MV-4-11 (cell line): ENCODE measurements around the gene UTP4.

Experiments
- DNase-seq: peaks from one replicate; lab custom pipeline; 2025; lab: John Stamatoyannopoulos, UW

Gene UTP4

DNA sequence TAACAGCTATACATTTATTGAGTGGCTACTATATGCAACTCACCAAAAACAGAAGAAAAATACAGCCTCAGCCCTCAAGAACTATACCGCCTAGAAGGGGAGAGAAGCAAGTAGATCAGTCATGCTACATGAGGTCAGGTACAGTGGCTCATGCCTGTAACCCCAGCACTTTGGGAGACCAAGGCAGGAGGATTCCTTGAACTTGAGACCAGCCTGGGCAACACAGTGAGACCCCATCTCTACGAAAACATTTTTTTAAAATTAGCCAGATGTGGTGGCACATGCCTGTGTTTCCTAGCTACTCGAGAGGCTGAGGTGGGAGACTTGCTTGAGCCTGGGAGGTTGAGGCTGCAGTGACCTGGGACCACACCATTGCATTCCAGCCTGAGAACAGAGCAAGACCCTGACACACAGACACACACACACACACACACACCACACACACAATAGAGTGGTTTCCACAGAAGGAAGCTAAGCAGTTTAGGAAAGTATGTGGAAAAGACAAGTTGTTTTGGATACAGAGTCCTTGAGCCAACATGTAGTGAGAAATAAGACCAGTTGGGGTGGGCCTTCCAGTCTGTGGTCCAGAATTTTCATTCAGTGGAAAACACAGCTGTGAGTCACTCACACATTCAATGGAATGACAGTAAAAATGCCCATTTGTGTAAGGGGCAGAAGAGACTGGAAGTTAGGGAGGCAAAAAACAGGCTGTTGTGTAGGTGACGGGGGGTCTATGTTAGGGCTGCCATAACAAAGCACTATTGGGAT is 43.8 kb downstream of the UTP4 start:
- no peak for DNase-seq

DNA sequence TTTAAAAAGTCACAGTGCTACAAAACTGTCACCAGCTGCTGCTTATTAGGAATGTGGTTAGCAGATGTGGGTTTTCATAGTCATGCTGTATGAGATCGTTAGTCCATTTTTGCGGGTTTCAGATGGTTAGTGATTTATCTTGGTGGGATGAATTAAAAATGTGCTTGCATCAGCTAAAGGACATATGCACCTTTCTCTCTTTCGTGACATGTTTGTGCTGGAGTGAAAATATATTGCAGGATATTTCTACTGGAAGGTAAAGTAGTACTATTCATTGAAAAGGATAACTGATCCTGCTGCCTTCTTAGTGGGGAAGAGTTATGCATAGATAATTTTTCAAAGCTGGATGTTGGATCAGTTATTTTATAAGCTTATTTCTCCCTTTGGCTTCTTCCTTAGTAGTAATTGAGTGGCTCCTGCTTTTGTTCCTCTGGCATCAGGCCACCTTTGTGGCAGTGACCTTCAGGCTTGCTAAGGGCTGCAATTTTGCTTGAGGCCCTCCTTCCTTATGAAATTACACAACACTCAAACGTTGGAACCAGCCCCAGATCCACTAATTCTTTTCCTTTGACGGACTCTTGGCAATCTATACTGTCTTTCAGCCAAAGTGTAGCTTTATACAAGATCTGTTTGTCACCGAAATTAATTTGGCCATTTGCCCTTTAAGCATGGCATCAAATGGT is 47.0 kb downstream of the UTP4 start:
- peak; percentile 22 for DNase-seq

DNA sequence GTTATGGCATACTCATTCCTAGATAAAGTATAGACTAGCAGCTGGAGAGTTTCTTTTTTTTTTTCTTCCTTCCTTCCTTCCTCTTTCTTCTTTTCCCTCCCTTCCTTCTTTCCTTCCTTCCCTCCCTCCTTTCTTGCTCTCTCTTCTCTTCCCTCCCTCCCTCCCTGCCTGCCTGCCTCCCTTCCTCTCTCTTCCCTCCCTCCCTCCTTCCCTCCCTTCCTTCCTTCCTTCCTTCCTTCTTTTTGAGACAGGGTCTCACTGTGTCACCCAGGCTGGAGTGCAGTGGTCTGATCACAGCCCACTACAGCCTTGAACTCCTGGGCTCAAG is 47.5 kb downstream of the UTP4 start:
- no peak for DNase-seq

GRCh38 chr16:69182730-69183416 is 50.4 kb downstream of the UTP4 start:
- DNase-seq: no peak

- DNase-seq: peak; percentile 78
Measured at GRCh38 chr16:69186642-69187445, 54.4 kb downstream of the UTP4 start, which contains the start of gene SNTB2. Gene SNTB2, plus strand, starts transcription at chr16:69187164. Its CDS starts 3 bp downstream, at chr16:69187167.

- DNase-seq: no peak
Measured at GRCh38 chr16:69187446-69188235, 55.2 kb downstream of the UTP4 start.

- DNase-seq: no peak
Measured at GRCh38 chr16:69188236-69188549, 55.7 kb downstream of the UTP4 start.

DNA sequence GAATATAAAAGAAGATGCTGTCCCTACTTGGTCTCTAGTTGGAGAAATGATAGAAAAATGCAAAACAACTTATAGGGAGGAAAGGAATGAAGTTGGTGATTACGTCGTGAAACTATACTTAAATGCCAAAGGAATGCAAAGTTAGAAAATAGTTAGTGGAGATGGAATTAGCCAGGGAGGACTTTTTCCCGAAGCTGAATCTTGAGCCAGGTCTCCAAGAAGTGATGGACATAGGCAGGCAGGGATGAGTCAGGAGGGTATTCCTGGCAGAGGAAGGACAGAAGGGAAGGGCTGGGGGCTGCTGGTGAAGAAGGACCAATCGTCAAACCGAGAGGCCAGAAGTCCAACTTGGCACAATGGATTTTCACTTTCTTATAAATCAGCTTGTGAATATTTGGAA is 56.3 kb downstream of the UTP4 start:
- DNase-seq: no peak

DNA sequence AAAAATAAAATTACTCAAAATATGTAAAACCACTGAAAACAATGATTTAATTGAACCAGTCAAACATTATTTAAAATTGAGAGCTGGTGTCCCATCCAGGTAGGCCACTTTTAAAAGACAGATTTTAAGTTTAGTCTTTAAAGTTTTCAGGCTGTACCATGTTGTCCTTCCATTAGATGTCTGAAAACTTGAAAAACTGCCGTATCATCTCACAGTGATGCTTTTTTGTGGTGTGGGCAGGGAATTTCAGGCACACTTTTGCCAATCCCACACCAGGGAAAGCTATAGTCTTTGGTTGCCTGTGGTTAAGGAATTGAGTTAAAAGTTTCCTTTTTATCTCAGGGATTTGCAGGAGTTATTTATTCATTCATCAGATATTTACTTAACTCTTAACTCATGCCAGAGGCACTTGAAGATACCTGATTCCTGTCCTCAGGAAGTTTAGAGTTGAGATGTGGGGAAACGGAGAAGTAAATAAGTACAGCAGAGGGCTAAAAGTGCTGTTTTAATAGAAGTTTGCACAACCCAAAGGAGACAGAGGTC is 57.7 kb downstream of the UTP4 start:
- no peak for DNase-seq

DNA sequence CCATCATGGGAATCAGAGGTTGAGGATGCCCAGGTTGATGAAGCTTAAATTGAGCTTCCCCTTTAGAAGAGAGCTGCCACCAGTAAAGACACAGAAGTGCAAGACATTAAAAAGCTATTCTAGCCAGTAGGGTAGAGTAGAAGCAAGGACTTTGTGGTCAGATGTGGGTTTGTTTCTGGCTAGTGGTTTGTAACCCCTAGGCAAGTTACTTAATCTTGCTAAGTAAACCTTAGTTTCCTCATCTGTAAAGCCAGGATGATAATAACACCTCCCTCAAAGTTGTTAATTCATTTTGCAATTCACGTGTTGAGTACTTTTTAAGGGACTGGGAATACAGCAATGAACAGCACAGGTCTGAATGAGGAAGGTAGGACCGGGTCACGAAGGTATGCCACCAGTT is 58.1 kb downstream of the UTP4 start:
- peak; percentile 87 for DNase-seq

DNA sequence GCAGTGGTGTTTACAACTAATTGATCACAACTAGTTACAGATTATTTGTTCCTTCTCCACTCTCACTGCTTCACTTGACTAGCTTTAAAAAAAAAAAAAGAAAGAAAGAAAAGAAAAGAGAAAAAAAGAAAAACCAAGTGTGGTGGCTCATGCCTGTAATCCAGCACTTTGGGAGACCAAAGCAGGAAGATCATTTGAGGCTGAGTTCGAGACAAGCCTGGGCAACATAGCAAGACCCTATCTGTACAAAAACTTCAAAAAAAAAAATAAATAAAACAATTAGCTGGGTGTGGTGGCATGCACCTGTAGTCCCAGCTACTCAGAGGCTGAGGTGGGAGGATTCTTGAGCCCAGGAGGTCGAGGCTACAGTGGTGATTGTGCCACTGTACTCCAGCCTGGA is 58.7 kb downstream of the UTP4 start:
- no peak for DNase-seq

DNA sequence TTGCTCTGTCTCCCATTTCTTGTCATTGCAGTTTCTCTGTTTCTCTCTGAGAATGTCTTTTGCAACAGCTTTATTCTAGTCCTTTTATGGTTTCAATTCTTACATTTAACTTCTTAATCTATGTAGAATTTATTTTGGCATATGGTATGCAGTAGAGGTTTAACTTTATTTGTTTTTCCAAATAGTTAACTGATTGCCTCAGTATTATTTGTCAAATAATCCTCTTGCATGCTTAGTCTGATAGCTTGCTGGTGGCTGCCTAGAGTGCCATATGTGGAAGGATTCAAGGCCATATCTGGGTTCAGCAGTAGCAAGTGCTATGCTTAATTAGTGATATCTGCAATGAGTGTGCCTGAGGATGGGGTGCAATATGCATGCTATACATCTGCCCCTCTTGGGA is 61.4 kb downstream of the UTP4 start:
- no peak for DNase-seq

DNA sequence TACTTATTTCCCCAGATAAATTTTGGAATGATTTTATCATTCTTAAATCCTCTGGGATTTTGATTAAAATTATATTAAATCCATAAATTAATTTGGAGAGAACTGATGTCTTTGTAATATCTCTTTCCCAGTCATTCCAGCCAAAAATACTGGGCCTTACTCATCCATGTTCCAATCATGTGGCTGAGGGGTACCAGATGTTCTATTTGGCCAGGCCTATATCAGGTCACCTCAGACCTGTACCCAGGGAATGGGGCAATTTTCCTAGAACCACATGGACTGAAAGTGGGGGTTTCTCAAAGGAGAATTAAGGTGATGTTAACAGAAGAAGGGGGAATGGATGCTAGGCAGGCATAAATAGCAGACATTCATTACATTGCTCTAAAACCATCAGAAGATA is 62.0 kb downstream of the UTP4 start:
- no peak for DNase-seq

- no peak for DNase-seq
Measured at GRCh38 chr16:69195369-69196029, 63.0 kb downstream of the UTP4 start.

DNA sequence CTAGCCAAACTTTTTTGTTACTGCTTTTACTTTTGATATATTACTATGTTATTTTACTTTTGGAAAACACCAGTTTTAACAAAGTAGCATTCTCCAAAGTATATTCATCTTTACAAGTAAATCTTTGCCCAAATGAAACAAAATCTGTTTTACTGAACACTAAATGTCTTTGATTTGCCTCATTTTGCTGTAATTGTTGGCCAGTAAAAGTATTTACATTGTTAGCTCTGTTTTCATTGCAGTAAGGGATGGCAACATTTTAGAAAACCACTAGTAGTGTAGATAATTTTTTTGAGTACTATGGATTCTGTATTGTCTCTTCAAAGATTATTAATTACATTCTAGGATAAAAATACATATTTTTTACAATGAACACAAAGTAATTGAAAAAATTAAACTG is 65.1 kb downstream of the UTP4 start:
- DNase-seq: no peak

DNA sequence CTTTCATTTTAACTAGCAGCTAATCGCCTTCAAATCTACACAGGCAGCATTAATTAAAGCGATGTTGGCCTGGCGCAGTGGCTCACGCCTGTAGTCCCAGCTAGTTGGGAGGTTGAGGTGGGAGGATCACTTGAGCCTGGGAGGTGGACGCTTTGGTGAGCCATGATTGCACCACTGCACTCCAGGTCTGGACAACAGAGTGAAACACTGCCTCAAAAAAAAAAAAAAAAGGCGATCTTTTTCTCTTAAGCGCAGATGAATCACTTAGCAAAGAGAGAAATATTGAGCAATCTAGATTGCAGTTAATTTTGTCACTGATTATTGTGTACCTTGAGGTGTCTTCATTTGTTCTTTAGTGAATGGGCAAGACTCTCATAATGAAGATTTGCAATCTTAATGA is 66.9 kb downstream of the UTP4 start:
- peak; percentile 33 for DNase-seq

GRCh38 chr16:69201291-69201690 is 68.8 kb downstream of the UTP4 start:
- no peak for DNase-seq

GRCh38 chr16:69201787-69202186 is 69.3 kb downstream of the UTP4 start:
- DNase-seq: no peak

GRCh38 chr16:69204172-69204571 is 71.7 kb downstream of the UTP4 start:
- peak; percentile 36 for DNase-seq

GRCh38 chr16:69209735-69210134 is 77.3 kb downstream of the UTP4 start:
- DNase-seq: no peak

DNA sequence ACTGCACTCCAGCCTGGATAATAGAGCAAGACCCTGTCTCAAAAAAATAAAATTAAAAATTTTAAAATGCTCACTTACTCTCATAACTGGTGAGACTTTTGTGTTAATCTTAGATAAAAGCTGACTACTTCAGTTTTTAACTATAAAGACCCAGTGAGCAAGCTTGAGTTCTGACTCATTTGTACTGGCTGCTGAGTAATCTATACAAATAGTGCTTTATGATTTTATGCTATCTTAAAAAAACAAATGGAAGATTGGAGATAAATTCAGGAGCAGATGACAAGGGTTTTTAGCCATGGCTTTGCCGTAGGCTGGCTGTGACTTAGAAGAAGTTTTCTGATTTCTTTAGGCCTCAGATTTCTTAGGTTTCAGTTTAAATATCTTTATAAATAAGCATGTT is 85.0 kb downstream of the UTP4 start:
- DNase-seq: no peak
